Psoas muscle (tissue), 8 donors: ENCODE measurements around the gene MAN1B1. TPM values are rescaled to one million over a fixed set of nuclear protein-coding genes. Genes with fewer than 3 reads are reported as not detected.
A peak's percentile ranks its signal among the peaks of the same experiment; 100 is the strongest.

Experiments
- ATAC-seq, 4 donors: fragments of 200-7000 bp; cut with Tn5 transposase; one replicate each; pipeline ENCODE4 v1.9.1; 2020; ENCODE audit warnings: moderate library complexity in 3 of 4, mild to moderate bottlenecking in 2 of 4
- DNase-seq, 2 donors: peaks; one replicate each; pipeline ENCODE4 v3.0.0-alpha.2; 2020
- H3K27ac ChIP-seq: fragments of 200-600 bp; one replicate; pipeline ENCODE4 v1.8.0; 2022
- H3K27me3 ChIP-seq, 3 donors: fragments of 200-600 bp in 1 of 3; one replicate each; pipeline versions ENCODE4 v1.6.1 to v1.8.0; 2013 to 2022; ENCODE audit warnings: low read length in 2 of 3, mild to moderate bottlenecking in 2 of 3, moderate library complexity in 1 of 3; ENCODE audit not compliant: insufficient read depth in 3 of 3
- H3K36me3 ChIP-seq, 2 donors: fragments of 200-600 bp in 1 of 2; one replicate each; pipeline versions ENCODE4 v1.6.1 to v1.8.0; 2013 to 2022; ENCODE audit warnings: low read depth in 1 of 2, mild to moderate bottlenecking in 1 of 2, moderate library complexity in 1 of 2; ENCODE audit not compliant: insufficient read depth in 1 of 2
- H3K4me1 ChIP-seq: fragments of 200-600 bp; one replicate; pipeline ENCODE4 v1.8.0; 2022
- H3K4me3 ChIP-seq: fragments of 200-600 bp; one replicate; pipeline ENCODE4 v1.8.0; 2022; ENCODE audit warnings: mild to moderate bottlenecking
- H3K9me3 ChIP-seq: fragments of 200-600 bp; one replicate; pipeline ENCODE4 v1.8.0; 2022
- WGBS, 3 donors: extraction: QIAGEN DNeasy Blood & Tissue Kit; methylation state at CpG; one replicate each; pipeline versions ENCODE4 v1.1.6 to v1.1.7; 2013; 5-methylcytosine and 5-hydroxymethylcytosine counted together
- intact Hi-C, 2 donors: fragments of 100-400 bp; cut with DNase I; formaldehyde crosslinking; loops; one replicate each; pipeline versions ENCODE4 v1.11.0 to v1.14.2; 2022
- polyA plus RNA-seq, 3 donors: library from polyadenylated mRNA; stranded (reverse); fragments of 200-250 nt; gene quantifications; one replicate each; pipeline ENCODE4 v1.2.3, GENCODE V29; 2013
- total RNA-seq, 4 donors: library from RNA; stranded (reverse); fragmentation: NEBNext Ultra II Directional in 2 of 4; extraction: Animal tissue kit (Norgen Biotek cat#: 25700) in 2 of 4; gene quantifications; one replicate each; pipeline versions ENCODE4 v1.2.1 to v1.2.4, GENCODE V29; 2021 to 2023
- TF ChIP-seq, protein P1 (sequence below): fragments of 200-600 bp; IDR thresholded peaks from one replicate; pipeline ENCODE4 v1.8.0; 2022; ENCODE audit warnings: antibody characterized with exemption
- donor health status: healthy with polysubstance abuse.
- donor health status: DM: no; HTN: no; CAD: no; lungs with moderate emphysema.
- donor health status: Bipolar disorder and iron deficiency.
- donor health status: healthy.
- donor health status: DM: yes; HTN: yes; CAD: no.
- donor health status: DM: no; HTN: no; CAD: no.
- donor health status: DM: no; HTN: no; CAD: no.
- donor health status: DM: yes; HTN: yes; CAD: no.

Gene MAN1B1
- total and polyA plus RNA-seq, 7 donors: 13.1 to 24.4 (median 14.6) TPM

DNA sequence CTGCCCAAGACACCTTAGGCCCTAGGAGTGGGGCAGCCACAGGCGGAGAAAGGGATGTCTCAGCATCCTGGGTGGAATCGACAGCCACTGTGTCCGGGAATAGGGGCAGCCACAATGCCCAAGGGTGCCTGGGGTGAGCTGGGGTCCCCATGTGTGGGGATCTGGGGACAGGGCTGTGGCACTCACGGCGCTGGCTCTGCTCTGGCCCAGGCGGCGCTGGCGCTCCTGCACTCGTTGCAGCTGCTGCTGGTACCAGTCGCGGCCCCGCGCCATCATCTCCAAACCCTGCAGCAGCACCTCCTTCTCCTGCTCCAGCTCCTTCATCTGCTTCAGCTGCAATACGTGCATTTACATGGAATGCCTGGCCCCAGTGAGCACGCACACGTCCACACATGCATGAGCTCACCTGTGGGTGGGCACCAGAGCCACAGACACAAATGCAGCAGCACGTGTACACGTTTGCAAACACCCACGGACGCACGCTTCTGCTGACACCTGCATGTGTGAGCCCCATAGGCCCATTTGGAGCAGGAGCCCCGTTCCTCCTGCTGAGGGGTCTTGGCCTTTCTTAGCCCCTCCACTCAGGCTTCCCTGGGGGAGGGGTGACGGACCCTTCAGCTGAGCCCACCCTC is 21.3 kb upstream of the MAN1B1 start:
- DNase-seq: no peak
- intact Hi-C loops: loop anchor here (2.0 to 10.0 kb wide), 2 partner anchors 19 to 281 kb away; partner anchors contain the start of gene NPDC1 (in 1 of the 2)

DNA sequence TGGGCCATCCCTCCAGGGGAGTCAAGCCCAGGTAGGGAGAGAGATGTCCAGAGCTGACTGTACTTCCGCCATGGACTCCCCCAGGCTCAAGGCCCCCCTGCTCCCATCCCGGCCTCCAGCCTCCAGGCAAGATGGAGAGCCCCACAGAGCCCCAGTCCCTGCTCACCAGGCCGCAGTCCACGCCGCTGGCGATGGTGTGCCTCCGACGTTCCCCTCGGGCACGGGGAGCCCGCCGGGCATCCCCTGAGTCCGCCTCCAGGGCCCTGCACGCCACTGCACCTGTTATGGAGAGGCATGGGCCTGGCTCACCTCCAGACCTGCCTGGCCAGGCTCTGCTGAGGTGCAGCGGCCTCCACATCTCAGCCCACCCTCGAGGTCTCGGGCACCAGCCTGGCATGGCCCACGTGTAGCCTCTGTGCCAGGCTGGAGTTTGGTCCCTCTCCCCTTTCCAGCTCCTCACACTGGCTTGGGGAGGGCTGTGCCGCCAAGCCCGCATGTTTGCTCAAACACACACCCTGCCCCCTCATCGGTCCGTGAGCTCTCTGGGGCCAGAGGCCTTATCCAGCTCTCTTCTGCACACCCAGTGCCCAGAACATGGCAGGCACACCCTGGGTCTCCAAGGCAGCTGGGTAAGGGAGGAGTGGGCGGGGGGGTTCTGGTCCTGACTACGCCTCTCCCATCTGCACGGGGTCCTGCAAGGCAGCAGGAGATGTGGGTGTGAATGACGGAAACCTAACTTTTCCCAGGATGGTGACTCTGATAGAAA is 20.5 kb upstream of the MAN1B1 start:
- no peaks in the 10 kb centered on the region for H3K9me3 ChIP-seq
- H3K36me3 ChIP-seq: no peaks in the 10 kb centered on the region
- TF ChIP-seq, protein P1, sequence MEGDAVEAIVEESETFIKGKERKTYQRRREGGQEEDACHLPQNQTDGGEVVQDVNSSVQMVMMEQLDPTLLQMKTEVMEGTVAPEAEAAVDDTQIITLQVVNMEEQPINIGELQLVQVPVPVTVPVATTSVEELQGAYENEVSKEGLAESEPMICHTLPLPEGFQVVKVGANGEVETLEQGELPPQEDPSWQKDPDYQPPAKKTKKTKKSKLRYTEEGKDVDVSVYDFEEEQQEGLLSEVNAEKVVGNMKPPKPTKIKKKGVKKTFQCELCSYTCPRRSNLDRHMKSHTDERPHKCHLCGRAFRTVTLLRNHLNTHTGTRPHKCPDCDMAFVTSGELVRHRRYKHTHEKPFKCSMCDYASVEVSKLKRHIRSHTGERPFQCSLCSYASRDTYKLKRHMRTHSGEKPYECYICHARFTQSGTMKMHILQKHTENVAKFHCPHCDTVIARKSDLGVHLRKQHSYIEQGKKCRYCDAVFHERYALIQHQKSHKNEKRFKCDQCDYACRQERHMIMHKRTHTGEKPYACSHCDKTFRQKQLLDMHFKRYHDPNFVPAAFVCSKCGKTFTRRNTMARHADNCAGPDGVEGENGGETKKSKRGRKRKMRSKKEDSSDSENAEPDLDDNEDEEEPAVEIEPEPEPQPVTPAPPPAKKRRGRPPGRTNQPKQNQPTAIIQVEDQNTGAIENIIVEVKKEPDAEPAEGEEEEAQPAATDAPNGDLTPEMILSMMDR: no peak
- H3K27ac ChIP-seq: no peak overlapping the region
- intact Hi-C loops: loop anchor here (10.0 kb wide), 1 partner anchor 281 kb away; no protein-coding TSS in a partner anchor
- WGBS, 3 donors: 82 to 91% (median 82%) methylated on average over 23 to 26 of the region's 26 CpGs
- H3K4me1 ChIP-seq: peaks cover 4% of the 10 kb centered on the region
- H3K4me3 ChIP-seq: no peak overlapping the region
- DNase-seq: no peak
- no peak for ATAC-seq
- H3K27me3 ChIP-seq: peaks cover 0 to 10% (median 5%) of the 10 kb centered on the region in 3 donors

More for the DNA sequence above, 21.3 kb upstream of the MAN1B1 start:
- no peaks in the 10 kb centered on the region for H3K4me1 ChIP-seq
- no peak for ATAC-seq
- no peak overlapping the region for H3K4me3 ChIP-seq
- no peak overlapping the region for H3K27ac ChIP-seq
- no peaks in the 10 kb centered on the region for H3K9me3 ChIP-seq
- H3K27me3 ChIP-seq: peaks cover 0 to 10% (median 5%) of the 10 kb centered on the region in 3 donors
- TF ChIP-seq, protein P1: no peak
- 93 to 95% (median 93%) methylated on average over 22 to 23 of the region's 23 CpGs for WGBS, 3 donors
- no peaks in the 10 kb centered on the region for H3K36me3 ChIP-seq

DNA sequence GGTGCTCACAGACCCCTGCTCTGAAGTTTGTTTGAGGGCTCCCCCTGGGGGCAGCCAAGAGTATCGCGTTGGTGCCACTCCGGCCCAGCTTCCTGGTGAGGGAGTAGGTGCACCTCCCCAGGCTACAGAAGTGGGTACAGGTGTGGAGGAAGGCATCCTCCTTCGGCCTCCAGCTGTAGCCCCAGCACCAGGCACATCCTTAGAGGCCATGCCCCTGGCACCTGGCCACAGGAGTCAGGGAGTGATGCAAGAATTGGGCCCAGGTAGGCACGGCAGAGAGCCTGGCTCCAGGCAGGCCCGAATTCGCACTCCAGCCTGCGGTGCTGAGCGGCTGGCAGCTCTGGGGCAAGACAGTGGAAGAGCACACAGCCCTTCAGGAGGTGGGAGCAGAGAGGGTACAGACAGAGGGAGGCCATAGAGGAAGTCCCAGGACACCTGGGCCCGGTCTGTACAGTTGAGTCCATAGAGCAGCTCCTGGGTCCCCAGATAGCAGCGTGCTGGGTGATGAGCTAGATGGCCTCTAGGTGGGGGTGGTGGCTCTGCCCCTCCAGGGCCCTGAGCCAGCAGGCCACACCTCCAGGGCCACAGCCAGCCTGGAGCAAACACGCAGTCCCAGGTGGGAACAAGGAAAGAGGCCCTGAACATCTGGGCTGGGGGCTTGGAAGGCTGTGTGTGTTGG is 18.8 kb upstream of the MAN1B1 start:
- Histone ChIP-seq H3K27me3 (peaks cover 0 to 10% (median 5%) of the 10 kb centered on the region in 3 donors), H3K9me3 (no peaks in the 10 kb centered on the region), H3K4me1 (peaks cover 4% of the 10 kb centered on the region), H3K4me3 (no peak overlapping the region), H3K27ac (no peak overlapping the region), H3K36me3 (no peaks in the 10 kb centered on the region)
- TF ChIP-seq, protein P1: peak; percentile 73
- WGBS, 3 donors: 57 to 59% (median 59%) methylated on average over 12 of the region's 12 CpGs
- intact Hi-C loops: loop anchor here (10.0 kb wide), 1 partner anchor 283 kb away; no protein-coding TSS in a partner anchor
- ATAC-seq: peak; percentile 55 to 71 (median 66)
- peak; percentile 74 to 87 for DNase-seq

DNA sequence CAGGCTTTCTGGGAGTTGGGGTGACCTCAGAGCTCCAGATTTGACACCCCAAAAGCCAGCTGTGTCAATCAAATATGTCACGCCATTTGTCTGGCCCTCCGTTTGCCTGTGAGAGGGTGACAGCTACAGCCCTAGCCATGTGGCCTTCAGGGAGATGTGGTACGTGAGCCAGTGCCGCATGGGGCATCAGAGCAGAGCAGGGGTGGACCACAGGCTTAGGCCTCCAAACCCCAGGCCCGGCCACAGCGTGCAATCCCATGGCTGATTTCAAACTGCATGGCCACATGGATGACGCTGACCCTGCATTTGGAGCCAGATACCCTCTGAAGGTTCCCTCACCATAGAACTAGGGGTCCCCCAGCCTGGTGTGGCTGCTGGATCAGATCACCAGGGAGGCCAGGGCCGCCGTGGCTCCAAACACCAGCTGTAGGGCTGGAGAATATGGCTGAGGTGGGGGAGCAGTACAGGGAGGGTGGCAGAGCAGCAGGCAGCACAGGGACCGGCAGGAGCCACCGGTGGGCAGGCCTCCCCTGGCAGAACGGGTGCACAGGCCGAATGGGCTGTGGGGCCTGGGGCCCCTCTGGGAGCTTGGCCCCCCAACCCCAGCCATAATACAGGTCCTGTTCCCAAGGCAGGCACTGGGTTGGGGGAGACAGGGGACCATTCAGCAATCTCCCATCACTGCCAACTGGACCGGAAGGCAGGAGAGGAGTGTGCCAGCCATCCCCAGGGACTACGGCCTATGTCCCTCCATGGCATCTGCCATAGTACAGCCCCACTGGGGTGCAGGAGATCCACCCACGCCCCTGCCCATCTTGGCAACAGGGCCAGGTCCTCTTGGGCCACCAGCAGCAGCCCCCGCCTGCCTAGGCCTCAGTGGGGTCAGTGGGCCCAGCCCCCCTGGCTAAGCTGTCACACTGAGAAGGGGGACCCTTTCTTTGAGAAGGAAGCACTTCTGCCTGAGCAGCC is 18.0 kb upstream of the MAN1B1 start:
- no peak overlapping the region for H3K4me3 ChIP-seq
- H3K9me3 ChIP-seq: no peaks in the 10 kb centered on the region
- intact Hi-C loops: loop anchor here (10.0 kb wide), 1 partner anchor 284 kb away; no protein-coding TSS in a partner anchor
- H3K36me3 ChIP-seq: no peaks in the 10 kb centered on the region
- peaks cover 0 to 10% (median 5%) of the 10 kb centered on the region in 3 donors for H3K27me3 ChIP-seq
- peak in 1 of 2 donors; percentile 11 for DNase-seq
- no peak overlapping the region for H3K27ac ChIP-seq
- WGBS, 3 donors: 82 to 89% (median 88%) methylated on average over 15 to 17 of the region's 17 CpGs
- TF ChIP-seq, protein P1: no peak
- peaks cover 4% of the 10 kb centered on the region for H3K4me1 ChIP-seq
- ATAC-seq: no peak
